Measurements from ENCODE around the gene ISOC1.

The ISOC1 gene

GRCh38 chr5:129094924-129095899 lies 663 bp downstream of the ISOC1 start:
- peak; percentile 3 to 12 for DNase-seq (ENCODE audit: low read depth in 2 of 2, low spot score in 1 of 2)

GRCh38 chr5:129096382-129096991 lies 1.9 kb downstream of the ISOC1 start:
- DNase-seq (ENCODE audit: low read depth in 2 of 2, low spot score in 1 of 2), result no peak

GRCh38 chr5:129097498-129098296 lies 3.1 kb downstream of the ISOC1 start:
- DNase-seq (ENCODE audit: low read depth in 2 of 2, low spot score in 1 of 2), result no peak

GRCh38 chr5:129098488-129099183 lies 4.1 kb downstream of the ISOC1 start:
- no peak for DNase-seq (ENCODE audit: low read depth in 2 of 2, low spot score in 1 of 2)

GRCh38 chr5:129099184-129099569 lies 4.6 kb downstream of the ISOC1 start:
- no peak for DNase-seq (ENCODE audit: low read depth in 2 of 2, low spot score in 1 of 2)

GRCh38 chr5:129101794-129102193 lies 7.2 kb downstream of the ISOC1 start:
- DNase-seq (ENCODE audit: low read depth in 2 of 2, low spot score in 1 of 2), result no peak

- no peak for DNase-seq (ENCODE audit: low read depth in 2 of 2, low spot score in 1 of 2)
Measured at GRCh38 chr5:129103397-129103796, 8.8 kb downstream of the ISOC1 start.

- DNase-seq (ENCODE audit: low read depth in 2 of 2, low spot score in 1 of 2), result no peak
Measured at GRCh38 chr5:129104915-129105455, 10.4 kb downstream of the ISOC1 start.

- DNase-seq (ENCODE audit: low read depth in 2 of 2, low spot score in 1 of 2), result no peak
Measured at GRCh38 chr5:129107637-129108036, 13.1 kb downstream of the ISOC1 start.

- no peak for DNase-seq (ENCODE audit: low read depth in 2 of 2, low spot score in 1 of 2)
Measured at GRCh38 chr5:129110742-129111141, 16.2 kb downstream of the ISOC1 start.

GRCh38 chr5:129111351-129111750 lies 16.8 kb downstream of the ISOC1 start:
- DNase-seq (ENCODE audit: low read depth in 2 of 2, low spot score in 1 of 2), result no peak

- no peak for DNase-seq (ENCODE audit: low read depth in 2 of 2, low spot score in 1 of 2)
Measured at GRCh38 chr5:129112295-129112694, 17.7 kb downstream of the ISOC1 start.

- no peak for DNase-seq (ENCODE audit: low read depth in 2 of 2, low spot score in 1 of 2)
Measured at GRCh38 chr5:129113867-129114266, 19.3 kb downstream of the ISOC1 start.

- DNase-seq (ENCODE audit: low read depth in 2 of 2, low spot score in 1 of 2), result no peak
Measured at GRCh38 chr5:129114539-129115193, 20.1 kb downstream of the ISOC1 start.

GRCh38 chr5:129115680-129116079 lies 21.1 kb downstream of the ISOC1 start:
- no peak for DNase-seq (ENCODE audit: low read depth in 2 of 2, low spot score in 1 of 2)

GRCh38 chr5:129116797-129117196 lies 22.2 kb downstream of the ISOC1 start:
- DNase-seq (ENCODE audit: low read depth in 2 of 2, low spot score in 1 of 2), result no peak

GRCh38 chr5:129118405-129118804 lies 23.9 kb downstream of the ISOC1 start:
- DNase-seq (ENCODE audit: low read depth in 2 of 2, low spot score in 1 of 2), result no peak

- DNase-seq (ENCODE audit: low read depth in 2 of 2, low spot score in 1 of 2), result no peak
Measured at GRCh38 chr5:129118826-129119225, 24.3 kb downstream of the ISOC1 start.

GRCh38 chr5:129120158-129120581 lies 25.6 kb downstream of the ISOC1 start:
- DNase-seq (ENCODE audit: low read depth in 2 of 2, low spot score in 1 of 2), result no peak

- DNase-seq (ENCODE audit: low read depth in 2 of 2, low spot score in 1 of 2), result no peak
Measured at GRCh38 chr5:129122560-129122959, 28.0 kb downstream of the ISOC1 start.
